Putamen (tissue), 1 donor: ENCODE data around the gene MRPL51.
"Not testable (repeated sequence)": the region's sequence is repeated elsewhere in the genome, so short reads cannot be mapped to it uniquely, and the experiment has no call there.

Experiments used
- DNase-seq: peaks from one replicate; pipeline ENCODE4 v3.0.0-alpha.2; 2016; ENCODE audit warnings: low spot score

The MRPL51 gene

GRCh38 chr12:6532051-6532926, 39.2 kb upstream of the MRPL51 start:
- peak; percentile 80 for DNase-seq

GRCh38 chr12:6530576-6531260, 37.7 kb upstream of the MRPL51 start:
- no peak for DNase-seq

GRCh38 chr12:6529291-6529737, 36.3 kb upstream of the MRPL51 start:
- no peak for DNase-seq

GRCh38 chr12:6528539-6529235, 35.6 kb upstream of the MRPL51 start:
- no peak for DNase-seq

- DNase-seq, result no peak
Observed at GRCh38 chr12:6527711-6528110, 34.6 kb upstream of the MRPL51 start.

GRCh38 chr12:6526766-6527525, 33.9 kb upstream of the MRPL51 start:
- no peak for DNase-seq

GRCh38 chr12:6526201-6526600, 33.1 kb upstream of the MRPL51 start:
- DNase-seq, result no peak

- no peak for DNase-seq
Observed at GRCh38 chr12:6524648-6525047, 31.6 kb upstream of the MRPL51 start.

- DNase-seq, result no peak
Observed at GRCh38 chr12:6523708-6524107, 30.6 kb upstream of the MRPL51 start.

- DNase-seq, result no peak
Observed at GRCh38 chr12:6522193-6522592, 29.1 kb upstream of the MRPL51 start.

- DNase-seq, result no peak
Observed at GRCh38 chr12:6520186-6520585, 27.1 kb upstream of the MRPL51 start.

GRCh38 chr12:6508087-6508486, 15.0 kb upstream of the MRPL51 start:
- DNase-seq, result no peak

GRCh38 chr12:6507102-6507998, 14.3 kb upstream of the MRPL51 start:
- no peak for DNase-seq

- DNase-seq, result no peak
Observed at GRCh38 chr12:6500466-6500865, 7.4 kb upstream of the MRPL51 start.

GRCh38 chr12:6497291-6497690, 4.2 kb upstream of the MRPL51 start:
- DNase-seq, result peak; percentile 59

GRCh38 chr12:6494968-6495367, 1.9 kb upstream of the MRPL51 start:
- DNase-seq, result no peak

GRCh38 chr12:6494258-6494743, 1.2 kb upstream of the MRPL51 start:
- no peak for DNase-seq

- peak; percentile 97 for DNase-seq
Observed at GRCh38 chr12:6493497-6494257, 615 bp upstream of the MRPL51 start, which contains the start of gene NCAPD2. TSS of gene NCAPD2 (plus strand) at chr12:6494102. CDS start at chr12:6495099, 997 bp downstream.

- DNase-seq, result not testable (repeated sequence)
Observed at GRCh38 chr12:6490673-6491072, 2.4 kb downstream of the MRPL51 start.

- no peak for DNase-seq
Observed at GRCh38 chr12:6489449-6489848, 3.6 kb downstream of the MRPL51 start.
